HepG2 (cell line): ENCODE data around the gene PPP1R8. TPM values are rescaled to one million over a fixed set of nuclear protein-coding genes. Genes with fewer than 3 reads are reported as not detected.

ENCODE experiments used
- EEA1 ChIP-seq: sonication (generic); formaldehyde crosslinking; IDR thresholded peaks from 2 replicates; pipeline ENCODE4 v1.5.1; 2020; ENCODE audit warnings: mild to moderate bottlenecking, missing genetic modification reagents, borderline replicate concordance
- EP300 ChIP-seq, 3 experiments: sonication (generic) in 1 of 3; formaldehyde crosslinking in 1 of 3; IDR thresholded peaks; 2 replicates each; pipeline versions ENCODE4 v1.5.1 to v1.6.1; 2011 to 2020; ENCODE audit warnings: low read depth in 2 of 3, low read length in 2 of 3, borderline replicate concordance in 1 of 3, improper control_type of control experiment in 1 of 3, mild to moderate bottlenecking in 1 of 3, missing genetic modification reagents in 1 of 3, moderate library complexity in 1 of 3
- HHEX ChIP-seq: IDR thresholded peaks from 2 replicates; pipeline ENCODE4 v1.6.1; 2016; ENCODE audit warnings: control low read depth
- HNF1A ChIP-seq, 2 experiments: sonication (generic) in 1 of 2; formaldehyde crosslinking in 1 of 2; IDR thresholded peaks; 2 replicates each; pipeline versions ENCODE4 v1.4.0 to v1.6.1; 2016 to 2020; ENCODE audit warnings: borderline replicate concordance in 1 of 2, low read depth in 1 of 2, mild to moderate bottlenecking in 1 of 2, missing genetic modification reagents in 1 of 2
- MBD4 ChIP-seq: IDR thresholded peaks from 2 replicates; pipeline ENCODE4 v1.6.1; 2012; ENCODE audit warnings: low read length, inconsistent platforms, borderline replicate concordance
- MEIS2 ChIP-seq: sonication (generic); formaldehyde crosslinking; IDR thresholded peaks from 2 replicates; pipeline ENCODE4 v1.9.0; 2021; ENCODE audit warnings: mild to moderate bottlenecking, missing genetic modification reagents
- MTERF4 ChIP-seq: sonication (generic); formaldehyde crosslinking; IDR thresholded peaks from 2 replicates; pipeline ENCODE4 v1.8.0; 2023; ENCODE audit warnings: mild to moderate bottlenecking, missing genetic modification reagents
- PHF8 ChIP-seq: sonication (generic); formaldehyde crosslinking; IDR thresholded peaks from 2 replicates; pipeline ENCODE4 v1.5.0; 2020; ENCODE audit warnings: missing genetic modification reagents
- RFXAP ChIP-seq: sonication (generic); formaldehyde crosslinking; IDR thresholded peaks from 2 replicates; pipeline ENCODE4 v1.4.0; 2020; ENCODE audit warnings: missing genetic modification reagents, borderline replicate concordance
- SALL1 ChIP-seq: sonication (generic); formaldehyde crosslinking; IDR thresholded peaks from 2 replicates; pipeline ENCODE4 v1.8.0; 2022; ENCODE audit warnings: mild to moderate bottlenecking, missing genetic modification reagents
- SMYD3 ChIP-seq: sonication (generic); formaldehyde crosslinking; IDR thresholded peaks from 2 replicates; pipeline ENCODE4 v1.8.1; 2023; ENCODE audit warnings: mild to moderate bottlenecking, missing genetic modification reagents
- XBP1 ChIP-seq: sonication (generic); formaldehyde crosslinking; IDR thresholded peaks from 2 replicates; pipeline ENCODE4 v1.5.0; 2020; ENCODE audit warnings: missing genetic modification reagents
- ZFP82 ChIP-seq: sonication (generic); formaldehyde crosslinking; IDR thresholded peaks from 2 replicates; pipeline ENCODE4 v1.5.1; 2020; ENCODE audit warnings: mild to moderate bottlenecking, missing genetic modification reagents, borderline replicate concordance
- ZIK1 ChIP-seq: sonication (generic); formaldehyde crosslinking; IDR thresholded peaks from 2 replicates; pipeline ENCODE4 v1.5.0; 2020; ENCODE audit warnings: mild to moderate bottlenecking, low read depth, missing genetic modification reagents, borderline replicate concordance
- ZNF138 ChIP-seq: sonication (generic); formaldehyde crosslinking; IDR thresholded peaks from 2 replicates; pipeline ENCODE4 v1.5.0; 2020; ENCODE audit warnings: mild to moderate bottlenecking, low read depth, missing genetic modification reagents
- ZNF230 ChIP-seq: sonication (generic); formaldehyde crosslinking; IDR thresholded peaks from 2 replicates; pipeline ENCODE4 v1.4.0; 2020; ENCODE audit warnings: mild to moderate bottlenecking, missing genetic modification reagents
- ZNF296 ChIP-seq: sonication (generic); formaldehyde crosslinking; conservative IDR thresholded peaks from 2 replicates; pipeline ENCODE4 v1.5.0; 2020; ENCODE audit warnings: mild to moderate bottlenecking, missing genetic modification reagents
- ZNF792 ChIP-seq: IDR thresholded peaks from 2 replicates; pipeline ENCODE4 v1.6.1; 2016
- ZNF816 ChIP-seq: sonication (generic); formaldehyde crosslinking; IDR thresholded peaks from 2 replicates; pipeline ENCODE4 v1.8.0; 2022; ENCODE audit warnings: missing genetic modification reagents, mild to moderate bottlenecking, borderline replicate concordance
- ZSCAN5A ChIP-seq: sonication (generic); formaldehyde crosslinking; IDR thresholded peaks from 2 replicates; pipeline ENCODE4 v1.8.0; 2022; ENCODE audit warnings: mild to moderate bottlenecking, missing genetic modification reagents, borderline replicate concordance
- polyA plus RNA-seq, 8 experiments: library from polyadenylated mRNA; depleted of rRNA in 3 of 8; stranded (reverse) in 7 of 8; unstranded in 1 of 8; fragments of >200 nt; fragmentation: Illumina TruSeq in 4 of 8; extraction: Trizol in 4 of 8; gene quantifications; 2 replicates each; pipeline versions ENCODE4 v1.2.1 to v1.2.3, GENCODE V29; 2011 to 2016; ENCODE audit warnings: low read depth in 4 of 8, missing spikeins in 1 of 8, mixed read lengths in 1 of 8; ENCODE audit not compliant: insufficient read depth in 1 of 8
- total RNA-seq, 5 experiments: library from RNA; depleted of rRNA; stranded (reverse); fragments of >200 nt; fragmentation: Illumina TruSeq; extraction: Trizol; gene quantifications; 2 replicates each; pipeline ENCODE4 v1.2.3, GENCODE V29; 2016; ENCODE audit warnings: low read depth in 1 of 5

The PPP1R8 gene
- total and polyA plus RNA-seq, 2 of the 13 experiments (the other 11 are each of a cell fraction or from before 2014, with no cell fraction given): 38.3 to 62.2 TPM

- peak; percentile 47; the same call in 1 of the 2 replicates for TF ChIP-seq ZSCAN5A
- no peak for TF ChIP-seq HNF1A (IDR thresholded peaks at IDR 0.05; ENCODE audit: low read depth)
- 0 out of 2 replicates have a peak, but pooled peaks have one; percentile 23 for TF ChIP-seq HNF1A (CRISPR knock-in tag; IDR thresholded peaks at IDR 0.05; ENCODE audit: borderline replicate concordance)
- TF ChIP-seq SALL1: peak; percentile 71
- no peak for TF ChIP-seq MEIS2 (CRISPR knock-in tag)
- TF ChIP-seq ZFP82: peak; percentile 85; the same call in 1 of the 2 replicates
- TF ChIP-seq ZIK1 (CRISPR knock-in tag): no peak
- peak in 1 of 2 experiments; percentile 33; a peak in 1 of 4 replicates for TF ChIP-seq EP300 (IDR thresholded peaks at IDR 0.05; ENCODE audit: low read depth in 2 of 2, low read length in 2 of 2)
- TF ChIP-seq EP300 (CRISPR knock-in tag; IDR thresholded peaks at IDR 0.05; ENCODE audit: borderline replicate concordance): no peak
- no peak for TF ChIP-seq RFXAP (CRISPR knock-in tag)
- TF ChIP-seq ZNF230 (CRISPR knock-in tag): no peak
- no peak for TF ChIP-seq SMYD3
- TF ChIP-seq EEA1 (CRISPR knock-in tag): no peak
- TF ChIP-seq MBD4: no peak
- 0 out of 2 replicates have a peak, but pooled peaks have one; percentile 37 for TF ChIP-seq MTERF4 (CRISPR knock-in tag)
- no peak for TF ChIP-seq ZNF296
- peak; percentile 52; the same call in 1 of the 2 replicates for TF ChIP-seq ZNF792 (CRISPR knock-in tag)
- TF ChIP-seq ZNF816 (CRISPR knock-in tag): peak; percentile 65; the same call in 1 of the 2 replicates
- no peak for TF ChIP-seq HHEX (CRISPR knock-in tag)
- peak; percentile 92 for TF ChIP-seq PHF8 (CRISPR knock-in tag)
- no peak for TF ChIP-seq XBP1 (CRISPR knock-in tag)
- TF ChIP-seq ZNF138 (CRISPR knock-in tag): no peak
These were observed at the start of gene PPP1R8 (continued) for GRCh38 chr1:27830621-27831440.
